A673 (cell line): ENCODE data around the gene FAM174B. TPM values are rescaled to one million over a fixed set of nuclear protein-coding genes. Genes with fewer than 3 reads are reported as not detected.

ENCODE experiments used
- BruUV-seq: library from RNA; stranded (reverse); fragments of 400-500 nt; replicated peaks from 2 replicates; lab custom pipeline; 2021; lab: Mats Ljungman, UMichigan
- CTCF ChIA-PET: fragments of 300-600 bp; sonication (Branson Sonifier 250); formaldehyde crosslinking; loops from one replicate; lab custom pipeline; 2022; ENCODE audit warnings: antibody characterized with exemption; lab: Charles Lee
- POLR2A ChIA-PET: fragments of 300-600 bp; sonication (Branson Sonifier 250); formaldehyde crosslinking; loops from one replicate; lab custom pipeline; 2022; ENCODE audit warnings: antibody characterized with exemption; ENCODE audit not compliant: low non-redundant PET; lab: Charles Lee
- DNase-seq: peaks from one replicate; pipeline ENCODE4 v3.0.0-alpha.2; 2015; ENCODE audit warnings: low spot score
- H3K27ac ChIP-seq: fragments of 200-600 bp; sonication (generic); 2 replicates; pipeline ENCODE4 v1.5.1; 2016; ENCODE audit warnings: mixed run types, low read depth, mild to moderate bottlenecking, mixed read lengths, antibody characterized with exemption, low read length; ENCODE audit not compliant: poor library complexity, severe bottlenecking
- H3K27me3 ChIP-seq: fragments of 200-600 bp; sonication (generic); replicated peaks from 2 replicates; pipeline ENCODE4 v1.6.1; 2017; ENCODE audit warnings: mixed run types, low read depth, mild to moderate bottlenecking, mixed read lengths, antibody characterized with exemption, low read length; ENCODE audit not compliant: insufficient read depth, poor library complexity
- H3K36me3 ChIP-seq: fragments of 200-600 bp; sonication (generic); 2 replicates; pipeline ENCODE4 v1.6.1; 2016; ENCODE audit warnings: mixed run types, mild to moderate bottlenecking, mixed read lengths, antibody characterized with exemption, low read length; ENCODE audit not compliant: insufficient read depth, poor library complexity, severe bottlenecking
- H3K4me1 ChIP-seq: fragments of 200-600 bp; sonication (generic); 2 replicates; pipeline ENCODE4 v1.6.1; 2017; ENCODE audit warnings: mixed run types, mild to moderate bottlenecking, mixed read lengths, antibody characterized with exemption, low read length; ENCODE audit not compliant: insufficient read depth, poor library complexity, severe bottlenecking
- H3K4me3 ChIP-seq: fragments of 200-600 bp; sonication (generic); 2 replicates; pipeline ENCODE4 v1.5.1; 2016; ENCODE audit warnings: low read depth, mixed run types, mild to moderate bottlenecking, mixed read lengths, low read length; ENCODE audit not compliant: poor library complexity, severe bottlenecking
- H3K9me3 ChIP-seq: fragments of 200-600 bp; sonication (generic); 2 replicates; pipeline ENCODE4 v1.6.1; 2016; ENCODE audit warnings: mixed run types, low read depth, mild to moderate bottlenecking, mixed read lengths, antibody characterized with exemption, low read length; ENCODE audit not compliant: poor library complexity, severe bottlenecking
- CTCF ChIP-seq: fragments of 300-800, 200-600 bp; sonication (generic); conservative IDR thresholded peaks from 2 replicates; pipeline ENCODE4 v1.5.1; 2017; ENCODE audit warnings: low read depth, mild to moderate bottlenecking, antibody characterized with exemption, low read length, moderate library complexity, mixed read lengths
- EZH2 ChIP-seq: fragments of 200-600 bp; sonication (generic); IDR thresholded peaks from 2 replicates; pipeline ENCODE4 v1.6.1; 2017; ENCODE audit warnings: borderline replicate concordance, low read depth, mild to moderate bottlenecking, mixed read lengths, antibody characterized with exemption, low read length; ENCODE audit not compliant: poor library complexity, severe bottlenecking
- intact Hi-C: fragments of 100-400 bp; cut with micrococcal nuclease; formaldehyde crosslinking; loops from one replicate; pipeline ENCODE4 v1.10.0; 2022; ENCODE audit not compliant: unreplicated experiment
- total RNA-seq: library from RNA; stranded (reverse); gene quantifications from 2 replicates; pipeline ENCODE4 v1.2.3, GENCODE V29; 2021

Gene FAM174B
- total RNA-seq, 1 experiment from 2014 or later, result 3.7 TPM

- H3K4me1 ChIP-seq, result no peaks in the 10 kb centered on the region
- no TSS peak for BruUV-seq
- H3K27me3 ChIP-seq, result peaks cover 5% of the 10 kb centered on the region
- H3K4me3 ChIP-seq, result no peak overlapping the region
- DNase-seq, result no peak
- TF ChIP-seq EZH2, result no peak
- TF ChIP-seq CTCF, result no peak
- intact Hi-C loops, result no loop called here
- CTCF ChIA-PET, result no interaction called here
- H3K9me3 ChIP-seq, result no peaks in the 10 kb centered on the region
- POLR2A ChIA-PET, result interaction anchor here (0.5 kb wide), 1 partner anchor 52 kb away, joined by 4 read pairs; no protein-coding TSS in a partner anchor
- no peaks in the 10 kb centered on the region for H3K36me3 ChIP-seq
- no peak overlapping the region for H3K27ac ChIP-seq
Measured at GRCh38 chr15:92603278-92603677, 52.3 kb downstream of the FAM174B start.

GRCh38 chr15:92602267-92602593, 53.3 kb downstream of the FAM174B start:
- no peaks in the 10 kb centered on the region for H3K9me3 ChIP-seq
- no TSS peak for BruUV-seq
- no peak for DNase-seq
- no peak overlapping the region for H3K27ac ChIP-seq
- ChIA-PET POLR2A (no interaction called here), CTCF (no interaction called here)
- H3K36me3 ChIP-seq, result no peaks in the 10 kb centered on the region
- H3K4me1 ChIP-seq, result no peaks in the 10 kb centered on the region
- intact Hi-C loops, result no loop called here
- peaks cover 5% of the 10 kb centered on the region for H3K27me3 ChIP-seq
- TF ChIP-seq EZH2 (no peak), CTCF (no peak)
- no peak overlapping the region for H3K4me3 ChIP-seq

GRCh38 chr15:92601592-92602266, 53.8 kb downstream of the FAM174B start:
- DNase-seq, result no peak
- H3K27ac ChIP-seq, result no peak overlapping the region
- intact Hi-C loops, result no loop called here
- TF ChIP-seq EZH2 (no peak), CTCF (no peak)
- no peaks in the 10 kb centered on the region for H3K36me3 ChIP-seq
- CTCF ChIA-PET, result no interaction called here
- no peaks in the 10 kb centered on the region for H3K9me3 ChIP-seq
- no TSS peak for BruUV-seq
- peaks cover 5% of the 10 kb centered on the region for H3K27me3 ChIP-seq
- H3K4me3 ChIP-seq, result no peak overlapping the region
- no peaks in the 10 kb centered on the region for H3K4me1 ChIP-seq
- POLR2A ChIA-PET, result no interaction called here
